ENCODE data around the gene BLVRB.

GRCh38 chr19:40411125-40411842 is 54.3 kb downstream of the BLVRB start:
- TF ChIP-seq CTCF (IDR thresholded peaks at IDR 0.05; ENCODE audit: low read length), result no peak
- TF ChIP-seq EZH2 (IDR thresholded peaks at IDR 0.05; ENCODE audit: borderline replicate concordance, low read length), result no peak

Measured in OCI-LY1 (cell line).